Osteoblast (primary cell): ENCODE results near the gene PLPP6. TPM values are rescaled to one million over a fixed set of nuclear protein-coding genes. Genes with fewer than 3 reads are reported as not detected.

Experiments used
- DNase-seq: peaks from one replicate; pipeline ENCODE4 v3.0.0; 2011; ENCODE audit warnings: low spot score, mixed read lengths; ENCODE audit not compliant: insufficient read length; ENCODE audit errors: missing footprints
- H2AFZ ChIP-seq: 2 replicates; pipeline ENCODE4 v1.6.0; 2011; ENCODE audit warnings: mild to moderate bottlenecking, low read length
- H3K27ac ChIP-seq: 2 replicates; pipeline ENCODE4 v1.5.1; 2011; ENCODE audit warnings: mild to moderate bottlenecking, low read depth, low read length, moderate library complexity
- H3K27me3 ChIP-seq: 2 replicates; pipeline ENCODE4 v1.6.0; 2012; ENCODE audit warnings: mild to moderate bottlenecking, control low read depth, inconsistent platforms, low read length, moderate library complexity; ENCODE audit not compliant: insufficient read depth
- H3K36me3 ChIP-seq: 2 replicates; pipeline ENCODE4 v1.5.1; 2011; ENCODE audit warnings: mild to moderate bottlenecking, low read length, control low read depth, moderate library complexity; ENCODE audit not compliant: insufficient read depth
- H3K4me1 ChIP-seq: 2 replicates; pipeline ENCODE4 v1.5.1; 2011; ENCODE audit warnings: mild to moderate bottlenecking, low read length, control low read depth, moderate library complexity; ENCODE audit not compliant: insufficient read depth
- H3K4me2 ChIP-seq: 2 replicates; pipeline ENCODE4 v1.6.0; 2011; ENCODE audit warnings: mild to moderate bottlenecking, low read length; ENCODE audit not compliant: insufficient read depth
- H3K4me3 ChIP-seq: fragments of 200-600 bp; sonication (generic); 3 replicates; pipeline ENCODE4 v1.5.1; 2012; ENCODE audit warnings: mild to moderate bottlenecking, low read length, inconsistent platforms; ENCODE audit not compliant: insufficient read depth
- H3K79me2 ChIP-seq: 2 replicates; pipeline ENCODE4 v1.6.0; 2012; ENCODE audit warnings: mild to moderate bottlenecking, low read length, control low read depth, inconsistent platforms; ENCODE audit not compliant: insufficient read depth
- H3K9me3 ChIP-seq: 2 replicates; pipeline ENCODE4 v1.5.1; 2011; ENCODE audit warnings: low read depth, low read length, control low read depth
- H4K20me1 ChIP-seq: 2 replicates; pipeline ENCODE4 v1.6.0; 2012; ENCODE audit warnings: mild to moderate bottlenecking, low read length, control low read depth; ENCODE audit not compliant: insufficient read depth
- total RNA-seq: library from RNA; depleted of rRNA; stranded (reverse); fragments of >200 nt; gene quantifications from 2 replicates; pipeline ENCODE4 v1.2.3, GENCODE V29; 2012
- TF ChIP-seq, protein P1 (sequence below): IDR thresholded peaks from 2 replicates; pipeline ENCODE4 v1.5.1; 2011; ENCODE audit warnings: mild to moderate bottlenecking, low read depth, low read length, moderate library complexity; ENCODE audit errors: extremely low read depth

Gene PLPP6
- total RNA-seq, 1 donor = 7.2 TPM

DNA sequence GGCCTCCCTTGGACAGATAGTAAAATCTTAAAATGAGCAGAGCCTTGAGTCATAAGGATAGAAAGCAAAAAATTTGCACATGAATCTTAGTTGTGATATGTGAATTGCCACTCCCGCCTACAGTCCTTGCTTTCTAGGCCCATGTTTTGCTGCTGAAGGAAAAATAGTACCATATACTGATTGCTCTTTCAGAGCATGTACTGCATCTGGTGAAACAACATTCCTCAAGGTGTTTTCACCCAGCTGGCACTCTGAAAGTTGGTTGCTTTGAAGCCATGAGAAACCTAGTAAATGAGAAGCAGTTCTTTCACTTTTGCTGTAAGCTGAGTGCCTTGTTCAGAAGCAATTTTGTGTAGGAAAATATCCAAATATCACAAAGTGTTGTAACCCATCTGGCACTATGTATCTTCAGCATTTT is 27.6 kb downstream of the PLPP6 start:
- H3K9me3 ChIP-seq = no peaks in the 10 kb centered on the region
- H3K27me3 ChIP-seq = no peaks in the 10 kb centered on the region
- no peak overlapping the region for H2AFZ ChIP-seq
- TF ChIP-seq, protein P1, sequence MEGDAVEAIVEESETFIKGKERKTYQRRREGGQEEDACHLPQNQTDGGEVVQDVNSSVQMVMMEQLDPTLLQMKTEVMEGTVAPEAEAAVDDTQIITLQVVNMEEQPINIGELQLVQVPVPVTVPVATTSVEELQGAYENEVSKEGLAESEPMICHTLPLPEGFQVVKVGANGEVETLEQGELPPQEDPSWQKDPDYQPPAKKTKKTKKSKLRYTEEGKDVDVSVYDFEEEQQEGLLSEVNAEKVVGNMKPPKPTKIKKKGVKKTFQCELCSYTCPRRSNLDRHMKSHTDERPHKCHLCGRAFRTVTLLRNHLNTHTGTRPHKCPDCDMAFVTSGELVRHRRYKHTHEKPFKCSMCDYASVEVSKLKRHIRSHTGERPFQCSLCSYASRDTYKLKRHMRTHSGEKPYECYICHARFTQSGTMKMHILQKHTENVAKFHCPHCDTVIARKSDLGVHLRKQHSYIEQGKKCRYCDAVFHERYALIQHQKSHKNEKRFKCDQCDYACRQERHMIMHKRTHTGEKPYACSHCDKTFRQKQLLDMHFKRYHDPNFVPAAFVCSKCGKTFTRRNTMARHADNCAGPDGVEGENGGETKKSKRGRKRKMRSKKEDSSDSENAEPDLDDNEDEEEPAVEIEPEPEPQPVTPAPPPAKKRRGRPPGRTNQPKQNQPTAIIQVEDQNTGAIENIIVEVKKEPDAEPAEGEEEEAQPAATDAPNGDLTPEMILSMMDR = no peak
- peak overlapping the region; percentile 41 for H3K4me2 ChIP-seq
- no peak overlapping the region for H3K4me3 ChIP-seq
- H4K20me1 ChIP-seq = peaks cover 11% of the 10 kb centered on the region
- H3K4me1 ChIP-seq = peaks cover 38% of the 10 kb centered on the region
- H3K36me3 ChIP-seq = peaks cover 49% of the 10 kb centered on the region
- peak overlapping the region; percentile 62 for H3K27ac ChIP-seq
- DNase-seq = no peak
- peaks cover 51% of the 10 kb centered on the region for H3K79me2 ChIP-seq

DNA sequence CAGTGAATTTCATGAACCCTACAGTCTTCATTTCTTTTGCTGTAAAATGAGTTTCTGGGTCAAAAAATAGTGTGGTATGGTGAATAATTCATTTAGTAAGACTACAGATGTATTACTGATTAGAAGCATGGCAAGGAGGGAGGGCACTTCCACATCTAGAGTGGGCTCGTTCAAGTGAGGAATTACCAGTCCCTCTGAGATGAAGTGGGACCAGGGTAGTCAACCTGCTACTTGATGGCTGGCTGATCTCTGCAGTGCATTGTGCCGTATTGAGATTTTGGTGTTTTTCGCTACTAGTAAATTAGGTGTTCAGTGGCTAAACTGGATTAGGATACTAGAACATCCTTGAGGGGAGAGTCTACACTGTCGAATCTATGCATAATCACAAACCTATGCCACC is 28.1 kb downstream of the PLPP6 start:
- Histone ChIP-seq H3K4me2 (peak overlapping the region; percentile 41), H3K9me3 (no peaks in the 10 kb centered on the region), H3K4me1 (peaks cover 38% of the 10 kb centered on the region), H4K20me1 (peaks cover 8% of the 10 kb centered on the region), H3K27ac (peak overlapping the region; percentile 62), H3K36me3 (peaks cover 48% of the 10 kb centered on the region), H3K79me2 (peaks cover 51% of the 10 kb centered on the region), H3K27me3 (no peaks in the 10 kb centered on the region), H3K4me3 (no peak overlapping the region), H2AFZ (no peak overlapping the region)
- no peak for DNase-seq
- TF ChIP-seq, protein P1 = no peak

DNA sequence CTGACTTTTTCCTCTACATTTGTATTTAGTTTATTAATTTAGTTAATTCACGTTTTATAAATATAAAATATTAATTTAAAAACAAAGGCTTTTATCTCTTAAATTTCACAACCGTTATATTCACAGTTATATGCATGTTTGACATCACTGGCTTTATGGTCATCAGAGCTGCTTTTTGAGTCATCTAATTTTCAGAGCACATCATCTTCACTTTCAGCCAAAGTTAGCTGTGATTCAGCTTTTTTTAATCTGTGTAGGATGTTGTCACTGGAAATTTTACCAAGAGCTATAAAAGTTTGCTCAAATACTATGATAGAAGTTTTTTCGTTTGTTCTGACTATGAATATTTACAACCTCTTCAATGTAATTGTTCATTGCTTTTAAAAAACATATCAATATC is 29.7 kb downstream of the PLPP6 start:
- Histone ChIP-seq H2AFZ (no peak overlapping the region), H3K27me3 (no peaks in the 10 kb centered on the region), H3K4me3 (no peak overlapping the region), H3K4me1 (peaks cover 28% of the 10 kb centered on the region), H3K9me3 (no peaks in the 10 kb centered on the region), H3K36me3 (peaks cover 36% of the 10 kb centered on the region), H3K27ac (peak overlapping the region; percentile 72), H3K4me2 (no peak overlapping the region), H4K20me1 (peaks cover 6% of the 10 kb centered on the region), H3K79me2 (peaks cover 55% of the 10 kb centered on the region)
- TF ChIP-seq, protein P1 = no peak
- DNase-seq = peak; percentile 74

DNA sequence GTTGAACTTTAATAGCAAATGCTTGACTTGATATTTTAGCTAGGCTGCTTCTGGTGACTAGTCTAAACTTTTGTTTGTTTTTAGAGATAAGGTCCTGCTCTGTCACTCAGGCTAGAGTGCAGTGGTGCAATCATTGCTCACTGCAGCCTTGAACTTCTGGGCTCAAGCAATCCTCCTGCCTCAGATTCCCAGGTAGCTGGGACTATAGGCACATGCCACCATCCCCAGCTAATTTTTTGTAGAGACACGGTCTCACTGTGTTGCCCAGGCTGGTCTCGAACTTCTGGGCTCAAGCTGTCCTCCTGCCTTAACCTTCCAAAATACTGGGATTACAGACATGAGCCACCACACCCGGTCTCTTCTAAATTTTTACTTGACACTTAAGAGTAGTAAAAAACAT is 38.0 kb downstream of the PLPP6 start:
- H3K4me2 ChIP-seq = no peak overlapping the region
- H3K27ac ChIP-seq = no peak overlapping the region
- DNase-seq = no peak
- H2AFZ ChIP-seq = no peak overlapping the region
- H3K4me1 ChIP-seq = peaks cover 8% of the 10 kb centered on the region
- peaks cover 36% of the 10 kb centered on the region for H3K36me3 ChIP-seq
- peaks cover 15% of the 10 kb centered on the region for H3K79me2 ChIP-seq
- H3K27me3 ChIP-seq = no peaks in the 10 kb centered on the region
- TF ChIP-seq, protein P1 = no peak
- no peak overlapping the region for H3K4me3 ChIP-seq
- peaks cover 6% of the 10 kb centered on the region for H4K20me1 ChIP-seq
- H3K9me3 ChIP-seq = no peaks in the 10 kb centered on the region
